Adipose tissue (tissue), 3 donors: ENCODE measurements around the gene ANKRD35. TPM values are rescaled to one million over a fixed set of nuclear protein-coding genes. Genes with fewer than 3 reads are reported as not detected.
"Not testable (repeated sequence)": the region's sequence is repeated elsewhere in the genome, so short reads cannot be mapped to it uniquely, and the experiment has no call there.

ENCODE experiments used
- H3K27ac ChIP-seq: one replicate; pipeline ENCODE4 v1.5.1; 2013; ENCODE audit warnings: low read depth, low read length
- whole genome bisulfite sequencing, 3 donors: extraction: QIAGEN DNeasy Blood & Tissue Kit; methylation state at CpG; one replicate each; pipeline ENCODE4 v1.1.7; 2013; 5-methylcytosine and 5-hydroxymethylcytosine counted together
- polyA plus RNA-seq, 3 donors: library from polyadenylated mRNA; stranded (reverse); fragments of 200-250 nt; gene quantifications; one replicate each; pipeline ENCODE4 v1.2.3, GENCODE V29; 2013
- donor health status: healthy with polysubstance abuse.
- donor health status: Bipolar disorder and iron deficiency.
- donor health status: healthy.

ANKRD35 gene
- polyA plus RNA-seq, 3 donors: 0.58 to 8.0 (median 3.6) TPM

- no peak overlapping the region for H3K27ac ChIP-seq
These were observed 57.2 kb downstream of the ANKRD35 start for GRCh38 chr1:145828367-145829026.

GRCh38 chr1:145827966-145828365 lies 57.7 kb downstream of the ANKRD35 start:
- H3K27ac ChIP-seq: no peak overlapping the region

- no peak overlapping the region for H3K27ac ChIP-seq
- 92 to 95% (median 95%) methylated on average over 2 of the region's 2 CpGs for WGBS, 3 donors
These were observed 59.6 kb downstream of the ANKRD35 start for GRCh38 chr1:145826030-145826429.

- H3K27ac ChIP-seq: no peak overlapping the region
- WGBS, 3 donors: 0 to 2% (median 1%) methylated on average over 7 of the region's 7 CpGs
These were observed 61.2 kb downstream of the ANKRD35 start for GRCh38 chr1:145824499-145824842.

GRCh38 chr1:145823565-145824498 lies 61.8 kb downstream of the ANKRD35 start, which contains the start of the genes POLR3C and RNF115:
TSS of gene POLR3C (plus strand) at chr1:145824200. CDS start at chr1:145825777, 1,577 bp downstream.
TSS of gene RNF115 (minus strand) at chr1:145824095. CDS start at chr1:145823873, 222 bp downstream.
- WGBS, 3 donors: 0 to 1% (median 1%) methylated on average over 71 to 89 of the region's 89 CpGs
- peak within 1 kb of the TSS; percentile 1 for H3K27ac ChIP-seq

GRCh38 chr1:145822779-145823331 lies 62.8 kb downstream of the ANKRD35 start:
- not testable (repeated sequence) for H3K27ac ChIP-seq

GRCh38 chr1:145818095-145818494 lies 67.6 kb downstream of the ANKRD35 start:
- WGBS, 3 donors: 32 to 55% (median 45%) methylated on average over 4 of the region's 6 CpGs
- not testable (repeated sequence) for H3K27ac ChIP-seq

More at GRCh38 chr1:145822779-145823331, 62.8 kb downstream of the ANKRD35 start:
- 0 to 40% (median 0%) methylated on average over 2 to 4 of the region's 16 CpGs for WGBS, 3 donors

Other genes starting within 250 kb of the ANKRD35 start
- 1 to 10 TPM in 1 of 3 donors, under 1 TPM in 1, not detected in 1; 0.07 to 1.4 TPM for gene PDZK1, start 178.5 kb downstream of the ANKRD35 start, polyA plus RNA-seq
- under 1 TPM; 0.05 to 0.34 (median 0.25) TPM for gene CD160, start 166.4 kb downstream of the ANKRD35 start, polyA plus RNA-seq
- 1 to 10 TPM; 3.4 to 8.3 (median 4.9) TPM for gene RNF115, start 61.8 kb downstream of the ANKRD35 start, polyA plus RNA-seq
- gene POLR3C, start 61.7 kb downstream of the ANKRD35 start, polyA plus RNA-seq: 10 to 100 TPM; 14.9 to 17.8 (median 16.1) TPM
- 1 to 10 TPM; 1.7 to 2.8 (median 1.7) TPM for gene NUDT17, start 40.2 kb downstream of the ANKRD35 start, polyA plus RNA-seq
- gene PIAS3, start 26.8 kb downstream of the ANKRD35 start, polyA plus RNA-seq: 10 to 100 TPM; 12.0 to 21.7 (median 17.4) TPM
- 1 to 10 TPM in 2 of 3 donors, under 1 TPM in 1; 0.64 to 1.8 (median 1.2) TPM for gene ITGA10, start 24.2 kb upstream of the ANKRD35 start, polyA plus RNA-seq
- gene PEX11B, start 32.9 kb upstream of the ANKRD35 start, polyA plus RNA-seq: 10 to 100 TPM; 11.4 to 18.3 (median 15.1) TPM
- gene RBM8A, start 41.6 kb upstream of the ANKRD35 start, polyA plus RNA-seq: 100 to 1,000 TPM in 2 of 3 donors, 10 to 100 TPM in 1; 45.6 to 132 (median 102) TPM
- 10 to 100 TPM in 2 of 3 donors, 1 to 10 TPM in 1; 2.6 to 21.6 (median 12.3) TPM for gene LIX1L, start 72.2 kb upstream of the ANKRD35 start, polyA plus RNA-seq
- under 1 TPM in 2 of 3 donors, not detected in 1; 0.21 to 0.51 TPM for gene ANKRD34A, start 78.7 kb upstream of the ANKRD35 start, polyA plus RNA-seq
- 10 to 100 TPM; 15.2 to 78.7 (median 46.4) TPM for gene POLR3GL, start 78.8 kb upstream of the ANKRD35 start, polyA plus RNA-seq
- gene TXNIP, start 110.7 kb upstream of the ANKRD35 start, polyA plus RNA-seq: 1,000 to 10,000 TPM in 1 of 3 donors, 100 to 1,000 TPM in 2; 378 to 1,060 (median 834) TPM
- not detected for gene HJV, start 135.9 kb upstream of the ANKRD35 start, polyA plus RNA-seq